RKO (cell line): ENCODE results near the gene EVI5L.

Source experiments
- DNase-seq: peaks from one replicate; pipeline ENCODE4 v3.0.0-alpha.2; 2016; ENCODE audit warnings: low spot score

EVI5L gene

DNA sequence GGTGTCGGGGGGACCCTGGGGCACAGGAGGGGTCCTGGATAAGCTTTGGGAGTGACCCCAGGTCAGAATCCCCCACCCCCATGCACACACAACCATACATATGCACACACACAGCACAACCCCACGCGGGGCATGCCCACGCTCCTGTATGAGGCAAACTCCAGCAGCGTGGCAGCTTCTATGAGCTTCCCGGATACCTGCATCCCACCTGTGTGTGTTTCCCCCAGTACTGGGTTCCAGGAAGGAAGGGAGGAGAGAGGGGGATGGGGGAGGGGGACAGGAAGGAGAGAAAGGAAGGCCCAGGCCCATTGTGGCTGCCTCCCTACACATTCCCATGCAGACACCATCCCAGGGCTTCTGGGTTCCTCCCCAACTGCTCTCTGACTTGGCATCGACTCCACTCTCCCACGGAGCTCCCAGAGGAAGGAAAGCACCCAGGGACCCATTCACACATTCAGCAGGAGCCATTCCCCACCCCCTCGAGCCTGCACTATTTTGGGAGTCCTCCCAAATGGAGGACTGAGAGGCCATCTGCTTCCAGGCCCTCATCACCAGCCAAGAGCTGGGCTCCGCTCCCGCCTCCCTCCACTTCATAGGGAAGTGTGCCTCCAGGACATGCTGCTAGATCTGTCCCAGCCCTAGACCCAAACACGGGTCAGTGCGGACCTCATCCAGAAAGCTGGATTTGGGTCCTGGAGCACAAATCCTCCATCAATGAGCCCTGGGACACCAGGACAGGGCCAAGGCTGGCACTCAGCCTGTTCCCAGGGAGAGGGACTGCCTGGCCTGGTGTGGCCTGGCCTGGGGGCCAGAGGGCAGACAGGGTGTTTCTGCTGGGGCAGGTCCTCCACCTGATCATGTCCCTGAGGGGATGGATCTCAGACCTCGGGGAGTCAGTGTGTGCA, 30.9 kb downstream of the EVI5L start:
- no peak for DNase-seq

- DNase-seq: no peak
Observed at GRCh38 chr19:7861619-7862412, 31.8 kb downstream of the EVI5L start.

DNA sequence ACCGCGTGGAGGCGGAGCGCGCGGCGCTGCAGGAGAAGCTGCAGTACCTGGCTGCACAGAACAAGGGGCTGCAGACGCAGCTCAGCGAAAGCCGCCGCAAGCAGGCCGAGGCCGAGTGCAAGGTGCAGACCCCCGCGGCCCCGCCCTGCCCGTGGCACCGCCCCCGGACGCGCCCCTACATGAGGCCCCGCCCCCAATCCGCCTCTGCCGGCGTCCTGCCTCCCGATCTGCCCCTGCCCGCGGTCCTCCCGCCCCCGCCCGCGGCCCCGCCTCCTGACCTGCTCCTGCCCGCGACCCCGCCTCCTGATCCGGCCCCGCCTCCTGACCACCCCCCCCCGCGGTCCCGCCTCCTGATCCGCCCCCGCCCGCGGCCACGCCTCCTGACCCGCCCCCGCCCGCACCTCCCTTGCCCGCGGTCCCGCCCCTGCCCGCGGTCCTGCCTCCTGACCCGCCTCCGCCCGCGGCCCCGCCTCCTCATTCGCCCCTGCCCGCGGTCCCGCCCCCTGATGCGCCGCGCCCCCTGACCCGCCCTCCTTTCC, 32.5 kb downstream of the EVI5L start:
- DNase-seq: no peak

DNA sequence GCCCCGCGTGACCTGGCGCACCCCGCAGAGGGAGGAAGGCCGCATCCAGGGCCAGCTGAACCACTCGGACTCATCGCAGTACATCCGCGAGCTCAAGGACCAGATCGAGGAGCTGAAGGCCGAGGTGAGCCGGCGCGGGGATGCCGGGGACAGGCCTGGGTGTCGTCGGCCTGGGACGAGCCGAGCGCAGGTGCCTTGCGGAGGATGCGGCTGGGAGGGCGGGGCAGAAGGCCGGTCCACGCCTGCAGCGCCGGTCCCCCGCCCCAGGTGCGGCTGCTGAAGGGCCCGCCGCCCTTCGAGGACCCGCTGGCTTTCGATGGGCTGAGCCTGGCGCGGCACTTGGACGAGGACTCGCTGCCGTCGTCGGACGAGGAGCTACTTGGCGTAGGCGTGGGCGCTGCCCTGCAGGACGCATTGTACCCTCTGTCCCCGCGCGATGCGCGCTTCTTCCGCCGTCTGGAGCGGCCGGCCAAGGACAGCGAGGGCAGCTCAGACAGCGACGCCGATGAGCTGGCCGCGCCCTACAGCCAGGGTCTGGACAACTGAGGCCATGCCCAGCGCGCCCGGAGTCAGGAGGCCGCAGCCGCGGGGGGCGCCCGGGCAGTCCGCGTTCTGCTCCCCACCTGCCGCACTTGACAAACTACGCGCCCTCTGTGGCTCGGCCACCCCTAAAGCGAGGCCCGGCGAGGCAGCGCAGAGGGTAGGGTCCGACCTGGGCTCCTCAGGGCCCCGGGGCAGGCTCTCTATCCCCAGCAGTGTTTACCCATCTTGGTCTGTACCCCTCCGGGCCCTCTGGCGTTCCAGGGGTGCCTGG, 33.3 kb downstream of the EVI5L start:
- no peak for DNase-seq

- DNase-seq: no peak
Observed at GRCh38 chr19:7863971-7864689, 34.1 kb downstream of the EVI5L start.

GRCh38 chr19:7864690-7865074, 34.7 kb downstream of the EVI5L start:
- no peak for DNase-seq

GRCh38 chr19:7865262-7865911, 35.4 kb downstream of the EVI5L start:
- no peak for DNase-seq

- no peak for DNase-seq
Observed at GRCh38 chr19:7866399-7867091, 36.5 kb downstream of the EVI5L start.

- no peak for DNase-seq
Observed at GRCh38 chr19:7867092-7867844, 37.2 kb downstream of the EVI5L start.

DNA sequence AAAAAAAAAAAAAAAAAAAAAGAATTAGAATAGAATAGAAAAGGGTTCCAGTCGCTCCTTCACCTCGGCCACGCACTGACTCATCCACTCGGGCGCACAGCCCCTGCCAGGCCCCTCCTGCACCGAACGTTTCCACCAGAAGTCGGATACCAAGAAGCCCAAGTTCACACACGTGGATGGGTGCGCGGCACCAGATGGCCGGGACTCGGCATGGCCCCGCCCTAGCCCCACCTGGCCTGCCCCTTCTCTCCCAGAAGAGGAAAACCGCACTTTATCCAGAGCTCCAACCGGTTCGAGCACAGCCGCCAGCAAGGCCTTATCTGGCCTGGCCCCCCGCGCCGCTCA, 38.3 kb downstream of the EVI5L start:
- DNase-seq: no peak

DNA sequence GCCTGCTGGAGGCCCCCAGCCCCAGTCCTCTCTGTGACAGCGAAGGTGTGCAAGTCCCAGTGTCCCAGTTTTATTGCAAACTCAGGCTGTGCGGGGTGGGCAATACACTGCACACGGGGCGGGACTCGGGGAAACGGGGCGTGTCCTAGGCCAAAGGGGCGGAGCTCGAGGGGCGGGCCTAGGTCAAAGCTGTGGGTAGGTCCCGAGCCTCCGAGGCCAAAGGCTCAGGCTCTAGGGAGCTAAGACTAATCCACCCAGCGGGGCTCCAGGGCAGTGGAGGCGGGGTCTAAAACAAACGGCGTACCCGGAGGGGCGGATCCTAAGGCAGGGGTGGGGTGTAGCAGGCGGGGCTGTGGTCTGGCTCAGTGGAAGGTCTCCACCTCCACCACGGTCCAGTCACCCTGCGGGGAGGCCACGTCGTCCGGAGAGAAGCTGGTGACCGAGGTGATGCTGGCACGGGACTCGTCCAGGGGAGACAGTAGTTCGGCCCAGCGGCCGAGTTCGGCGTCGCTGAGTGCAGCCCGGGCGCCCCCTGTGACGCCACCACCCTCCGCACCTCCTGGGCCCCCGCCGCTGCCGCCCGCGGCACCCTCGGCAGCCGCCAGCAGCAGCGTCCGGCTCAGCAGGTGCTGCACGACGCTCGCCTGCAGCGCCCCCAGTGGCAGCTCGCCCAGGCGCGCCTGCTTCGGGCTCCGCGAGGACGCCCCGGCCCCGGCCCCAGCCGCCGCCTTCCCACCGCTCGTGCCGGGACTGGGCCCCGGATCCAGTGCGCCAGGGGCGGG, 38.8 kb downstream of the EVI5L start:
- peak; percentile 85 for DNase-seq

DNA sequence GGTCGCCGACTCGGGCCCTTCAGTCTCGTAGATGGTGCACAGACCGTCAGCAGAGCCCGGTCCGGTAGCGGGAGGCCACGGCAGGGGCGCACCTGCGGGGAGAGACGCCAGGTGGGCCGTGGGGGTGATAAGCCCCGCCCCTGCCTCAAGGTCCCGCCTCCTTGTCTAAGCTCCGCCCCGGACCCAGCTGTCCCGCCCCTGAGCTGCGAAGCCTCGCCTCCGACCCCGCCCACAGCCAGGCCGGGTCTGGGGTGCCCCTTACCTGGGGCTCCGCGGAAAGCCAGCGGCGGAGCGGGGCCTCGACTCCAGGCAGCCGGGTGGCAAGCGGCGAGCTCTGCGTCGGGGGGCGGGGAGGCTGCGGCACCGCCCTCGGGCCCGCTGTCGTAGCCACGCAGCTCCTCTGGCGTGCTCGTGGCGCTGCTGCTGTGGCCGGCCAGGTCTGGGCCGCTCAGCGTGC, 39.5 kb downstream of the EVI5L start:
- peak; percentile 75 for DNase-seq

GRCh38 chr19:7869910-7870511, 40.0 kb downstream of the EVI5L start:
- peak; percentile 84 for DNase-seq

- DNase-seq: peak; percentile 90
Observed at GRCh38 chr19:7870571-7871436, 40.8 kb downstream of the EVI5L start.

DNA sequence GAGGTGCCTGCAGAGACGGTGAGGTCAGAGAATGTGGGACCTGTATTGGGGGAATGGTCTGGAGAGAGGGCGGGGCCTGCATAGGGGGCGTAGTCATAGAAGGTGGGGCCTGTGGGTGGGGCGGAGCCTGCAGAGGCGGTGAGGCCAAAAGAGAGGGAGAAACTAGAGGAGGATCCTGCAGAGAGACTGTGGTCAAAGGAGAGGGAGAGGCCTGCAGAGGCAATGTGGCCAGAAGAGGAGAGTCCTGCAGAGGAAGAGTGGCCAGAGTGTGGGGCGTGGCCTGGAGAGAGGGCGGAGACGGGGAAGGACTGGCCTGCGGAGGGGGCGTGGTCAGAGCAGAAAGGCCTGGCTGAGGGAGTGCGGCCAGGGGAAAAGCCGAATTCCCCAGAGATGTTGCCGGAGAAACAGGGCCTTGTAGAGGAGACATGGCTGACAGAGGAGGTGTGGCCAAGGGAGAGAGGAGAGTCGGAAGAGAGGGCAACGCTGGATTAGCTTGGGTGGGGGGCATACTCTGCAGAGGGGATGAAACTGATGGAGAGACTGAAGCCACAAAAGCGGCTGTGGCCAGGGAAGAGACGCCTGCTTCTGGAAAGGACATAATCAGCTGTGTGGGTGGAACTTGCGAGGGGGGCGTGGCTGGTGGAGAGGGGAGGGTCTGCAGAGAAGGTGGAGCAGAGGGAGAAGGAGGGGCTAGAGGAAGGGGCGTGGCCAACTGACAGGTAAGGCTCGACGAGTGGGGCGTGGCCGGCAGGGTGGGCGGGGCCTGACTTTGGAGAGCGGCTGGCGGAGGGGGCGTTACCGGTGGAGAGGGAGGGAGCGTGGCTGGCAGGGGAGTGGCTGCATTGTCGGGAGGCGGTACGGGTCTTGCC, 41.7 kb downstream of the EVI5L start:
- peak; percentile 90 for DNase-seq
